ENCODE data around the gene RBM28.
A peak's percentile ranks its signal among the peaks of the same experiment; 100 is the strongest.

RBM28 gene

GRCh38 chr7:128373606-128374005 lies 29.9 kb upstream of the RBM28 start:
- DNase-seq, result no peak

GRCh38 chr7:128370491-128370890 lies 26.8 kb upstream of the RBM28 start:
- DNase-seq, result no peak

- DNase-seq, result no peak
Observed at GRCh38 chr7:128366986-128367385, 23.3 kb upstream of the RBM28 start.

GRCh38 chr7:128366300-128366699 lies 22.6 kb upstream of the RBM28 start:
- DNase-seq, result no peak

- no peak for DNase-seq
Observed at GRCh38 chr7:128365432-128365831, 21.7 kb upstream of the RBM28 start.

- no peak for DNase-seq
Observed at GRCh38 chr7:128364166-128364870, 20.6 kb upstream of the RBM28 start.

- DNase-seq, result no peak
Observed at GRCh38 chr7:128363261-128363721, 19.6 kb upstream of the RBM28 start.

- no peak for DNase-seq
Observed at GRCh38 chr7:128362670-128363069, 19.0 kb upstream of the RBM28 start.

GRCh38 chr7:128361411-128362379 lies 18.0 kb upstream of the RBM28 start, which contains the start of gene PRRT4:
TSS of gene PRRT4 (minus strand) at chr7:128361690.
- peak; percentile 31 for DNase-seq

GRCh38 chr7:128360359-128360678 lies 16.6 kb upstream of the RBM28 start:
- no peak for DNase-seq

GRCh38 chr7:128359939-128360338 lies 16.2 kb upstream of the RBM28 start:
- no peak for DNase-seq

GRCh38 chr7:128359336-128359735 lies 15.6 kb upstream of the RBM28 start:
- no peak for DNase-seq

GRCh38 chr7:128358233-128358632 lies 14.5 kb upstream of the RBM28 start:
- DNase-seq, result no peak

- no peak for DNase-seq
Observed at GRCh38 chr7:128357217-128357613, 13.5 kb upstream of the RBM28 start.

- no peak for DNase-seq
Observed at GRCh38 chr7:128356546-128357216, 13.0 kb upstream of the RBM28 start.

GRCh38 chr7:128353610-128354009 lies 9.9 kb upstream of the RBM28 start:
- no peak for DNase-seq

GRCh38 chr7:128353189-128353588 lies 9.5 kb upstream of the RBM28 start:
- DNase-seq, result no peak

GRCh38 chr7:128352636-128353035 lies 8.9 kb upstream of the RBM28 start:
- DNase-seq, result no peak

GRCh38 chr7:128352153-128352537 lies 8.4 kb upstream of the RBM28 start:
- DNase-seq, result no peak

- no peak for DNase-seq
Observed at GRCh38 chr7:128351296-128352152, 7.8 kb upstream of the RBM28 start.

- no peak for DNase-seq
Observed at GRCh38 chr7:128350708-128351295, 7.1 kb upstream of the RBM28 start.

- no peak for DNase-seq
Observed at GRCh38 chr7:128349466-128349825, 5.7 kb upstream of the RBM28 start.
